K562 (cell line): ENCODE data around the gene TMEM92. TPM values are rescaled to one million over a fixed set of nuclear protein-coding genes. Genes with fewer than 3 reads are reported as not detected.

Experiments used
- ATAC-seq: fragments of 200-7000 bp; cut with Tn5 transposase; 3 replicates; pipeline ENCODE4 v1.9.1; 2020; ENCODE audit warnings: moderate library complexity
- BruUV-seq: library from RNA; stranded (reverse); fragments of 400-500 nt; replicated peaks from 2 replicates; lab custom pipeline; 2021; lab: Mats Ljungman, UMichigan
- CTCF ChIA-PET: fragments of 300-600 bp; formaldehyde crosslinking; extraction: SDS; loops from one replicate; lab custom pipeline; 2021; ENCODE audit warnings: low intra/inter-chr PET ratio; lab: Yijun Ruan, JAX
- POLR2A ChIA-PET: fragments of 300-600, 350-650 bp; sonication (Branson Sonifier 250); formaldehyde crosslinking; extraction: SDS; loops from one replicate; lab custom pipeline; 2021; ENCODE audit warnings: antibody characterized with exemption, inconsistent platforms; lab: Yijun Ruan, JAX
- DNase-seq, 4 experiments: peaks; one replicate each; pipeline versions ENCODE4 v3.0.0 to v3.0.0-alpha.2; 2011 to 2018; ENCODE audit warnings: low spot score in 3 of 4, mixed read lengths in 3 of 4; ENCODE audit errors: extremely low read depth in 1 of 4
- FAIRE-seq: peaks from 2 replicates; lab custom pipeline; 2011; peaks lifted over from hg19 to GRCh38; lab: Jason Lieb, UNC
- H2AFZ ChIP-seq: 2 replicates; pipeline ENCODE4 v1.6.0; 2011; ENCODE audit warnings: low read depth, low read length, control low read depth, inconsistent platforms
- H3K27ac ChIP-seq: fragments of 200-600 bp; 3 replicates; pipeline ENCODE4 v1.8.0; 2011; ENCODE audit warnings: low read depth, mild to moderate bottlenecking, control low read depth, inconsistent platforms, low read length, moderate library complexity, mixed read lengths; ENCODE audit errors: extremely low read depth
- H3K27me3 ChIP-seq, 2 experiments: fragments of 300-600 bp in 1 of 2; 2 replicates in 1 of 2; 3 replicates in 1 of 2; pipeline versions ENCODE4 v1.6.0 to v1.8.0; 2011; ENCODE audit warnings: inconsistent platforms in 2 of 2, low read length in 2 of 2, mild to moderate bottlenecking in 1 of 2, mixed read lengths in 1 of 2, moderate library complexity in 1 of 2; ENCODE audit not compliant: control insufficient read depth in 2 of 2, insufficient read depth in 2 of 2
- H3K36me3 ChIP-seq: fragments of 300-600 bp; 3 replicates; pipeline ENCODE4 v1.8.0; 2011; ENCODE audit warnings: mild to moderate bottlenecking, low read length, inconsistent platforms; ENCODE audit not compliant: control insufficient read depth, insufficient read depth
- H3K4me1 ChIP-seq, 2 experiments: fragments of 200-600 bp in 1 of 2; replicated peaks in 1 of 2; 2 replicates in 1 of 2; 3 replicates in 1 of 2; pipeline versions ENCODE4 v1.5.1 to v1.8.0; 2011; ENCODE audit warnings: inconsistent platforms in 2 of 2, low read length in 2 of 2, mild to moderate bottlenecking in 1 of 2, mixed read lengths in 1 of 2, moderate library complexity in 1 of 2; ENCODE audit not compliant: control insufficient read depth in 2 of 2, insufficient read depth in 2 of 2
- H3K4me2 ChIP-seq: 2 replicates; pipeline ENCODE4 v1.6.1; 2011; ENCODE audit warnings: low read length, control low read depth, inconsistent platforms, mixed read lengths; ENCODE audit not compliant: insufficient read depth
- H3K4me3 ChIP-seq: fragments of 200-600 bp; sonication (generic), shearing (Covaris generic); 2 replicates; pipeline ENCODE4 v1.5.1; 2016; ENCODE audit warnings: control low read depth, inconsistent platforms
- H3K79me2 ChIP-seq: fragments of 200-600 bp; 3 replicates; pipeline ENCODE4 v1.8.0; 2011; ENCODE audit warnings: low read length, inconsistent platforms; ENCODE audit not compliant: control insufficient read depth, insufficient read depth
- H3K9ac ChIP-seq, 2 experiments: 2 replicates each; pipeline versions ENCODE4 v1.6.0 to v1.6.1; 2011; ENCODE audit warnings: low read depth in 2 of 2, low read length in 2 of 2, control low read depth in 1 of 2, inconsistent platforms in 1 of 2, mild to moderate bottlenecking in 1 of 2, mixed read lengths in 1 of 2; ENCODE audit not compliant: insufficient read depth in 1 of 2
- H3K9me1 ChIP-seq: one replicate; pipeline ENCODE4 v1.6.0; 2011; ENCODE audit warnings: inconsistent platforms, mild to moderate bottlenecking, low read length, moderate library complexity; ENCODE audit not compliant: control insufficient read depth, insufficient read depth
- H3K9me3 ChIP-seq: replicated peaks from 2 replicates; pipeline ENCODE4 v1.5.1; 2011; ENCODE audit warnings: low read depth, low read length, inconsistent platforms; ENCODE audit not compliant: control insufficient read depth, insufficient read depth
- H4K20me1 ChIP-seq: replicated peaks from 2 replicates; pipeline ENCODE4 v1.6.1; 2011; ENCODE audit warnings: low read length, inconsistent platforms, mixed read lengths; ENCODE audit not compliant: control insufficient read depth, insufficient read depth
- ATF1 ChIP-seq, 2 experiments: fragments of 450-650 bp in 1 of 2; IDR thresholded peaks; 2 replicates each; pipeline ENCODE4 v1.6.1; 2016; ENCODE audit warnings: missing compliant biosample characterization in 1 of 2, missing genetic modification characterization in 1 of 2
- BCL6 ChIP-seq: fragments of 250-450 bp; sonication (Bioruptor Pico); IDR thresholded peaks from 2 replicates; pipeline ENCODE4 v1.4.0; 2020
- BRF1 ChIP-seq: IDR thresholded peaks from 3 replicates; pipeline ENCODE4 v1.6.1; 2011; ENCODE audit warnings: borderline replicate concordance, mild to moderate bottlenecking; ENCODE audit not compliant: insufficient read length; ENCODE audit errors: extremely low read depth
- MCM3 ChIP-seq: fragments of 450-650 bp; IDR thresholded peaks from 2 replicates; pipeline ENCODE4 v1.6.1; 2016
- MEIS2 ChIP-seq: fragments of 450-650 bp; IDR thresholded peaks from 2 replicates; pipeline ENCODE4 v1.6.1; 2014; ENCODE audit warnings: mild to moderate bottlenecking; ENCODE audit not compliant: partially characterized antibody
- PKNOX1 ChIP-seq: fragments of 450-650 bp; IDR thresholded peaks from 2 replicates; pipeline ENCODE4 v1.6.1; 2016
- ZNF79 ChIP-seq: fragments of 250-450 bp; sonication (Bioruptor Pico); IDR thresholded peaks from 2 replicates; pipeline ENCODE4 v1.4.0; 2020; ENCODE audit warnings: low read depth, mild to moderate bottlenecking, moderate library complexity
- WGBS: fragments of 100-300 bp; shearing (Covaris generic); methylation state at CpG from one replicate; pipeline ENCODE4 v1.1.6; 2016; ENCODE audit warnings: low coverage, mixed read lengths; ENCODE audit not compliant: insufficient coverage; ENCODE audit errors: missing lambda C conversion rate; 5-methylcytosine and 5-hydroxymethylcytosine counted together
- in situ Hi-C: fragments of 300-500 bp; cut with MboI; formaldehyde crosslinking; loops from 4 replicates; pipeline ENCODE4 v1.15.0; 2018; ENCODE audit warnings: inconsistent platforms, mixed read lengths
- intact Hi-C: fragments of 100-400 bp; cut with micrococcal nuclease; formaldehyde crosslinking; loops from 2 replicates; pipeline ENCODE4 v1.14.2; 2022
- polyA plus RNA-seq, 8 experiments: library from polyadenylated mRNA; depleted of rRNA in 4 of 8; stranded (reverse) in 5 of 8; unstranded in 3 of 8; fragments of >200 nt; fragmentation: Nextera tagmentation in 2 of 8; fragmentation: Illumina TruSeq in 1 of 8; extraction: Ambion mirVana in 2 of 8; extraction: Trizol in 1 of 8; gene quantifications; 2 replicates each; pipeline versions ENCODE4 v1.2.1 to v1.2.3, GENCODE V29; 2011 to 2014; ENCODE audit warnings: inconsistent platforms in 1 of 8, missing spikeins in 1 of 8
- total RNA-seq, 7 experiments: library from RNA; depleted of rRNA in 6 of 7; stranded (reverse); fragments of >200 nt in 6 of 7; fragmentation: Illumina TruSeq in 2 of 7; extraction: Trizol in 2 of 7; gene quantifications; 2 replicates each; pipeline versions ENCODE4 v1.2.1 to v1.2.3, GENCODE V29; 2011 to 2021; ENCODE audit warnings: low replicate concordance in 1 of 7
- TF ChIP-seq, protein P1 (sequence below), 2 experiments: IDR thresholded peaks in 1 of 2; conservative IDR thresholded peaks in 1 of 2; 2 replicates each; pipeline ENCODE4 v1.6.1; 2016; ENCODE audit warnings: low read depth in 2 of 2, mild to moderate bottlenecking in 1 of 2, missing compliant biosample characterization in 1 of 2, missing genetic modification characterization in 1 of 2, moderate library complexity in 1 of 2

Gene TMEM92
- total and polyA plus RNA-seq, 9 of the 15 experiments (the other 6 are each of a cell fraction or from before 2014, with no cell fraction given): 0.14 to 2.1 (median 0.40) TPM

DNA sequence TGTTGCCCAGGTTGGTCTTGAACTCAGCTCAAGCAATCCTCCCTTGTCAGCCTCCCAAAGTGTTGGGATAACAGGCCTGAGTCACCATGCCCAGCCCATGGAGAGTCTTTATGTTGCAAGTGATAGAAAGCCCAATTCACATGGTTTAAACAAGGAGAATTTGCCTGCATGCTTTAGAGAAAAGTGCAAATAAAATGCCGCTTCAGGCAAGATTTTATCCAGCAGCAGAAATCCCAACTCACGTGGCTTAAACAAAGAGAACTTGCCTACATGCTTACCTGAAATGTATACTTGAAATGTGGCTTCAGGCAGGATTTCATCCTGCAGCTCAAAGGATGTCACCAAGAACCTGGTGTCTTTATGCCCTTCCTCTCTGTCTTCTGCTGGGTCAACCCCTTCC lies 42.9 kb downstream of the TMEM92 start:
- Histone ChIP-seq H2AFZ (no peak overlapping the region), H3K79me2 (no peaks in the 10 kb centered on the region), H3K27ac (no peak overlapping the region), H3K36me3 (no peaks in the 10 kb centered on the region), H3K9me3 (no peaks in the 10 kb centered on the region), H3K9me1 (no peaks in the 10 kb centered on the region), H3K4me1 (no peaks in the 10 kb centered on the region; a peak in 1 of 5 replicates), H3K9ac (no peak overlapping the region), H4K20me1 (no peaks in the 10 kb centered on the region), H3K4me3 (no peak overlapping the region), H3K4me2 (no peak overlapping the region), H3K27me3 (peaks cover 16 to 39% of the 10 kb centered on the region in 2 experiments; a peak in 4 of 5 replicates)
- POLR2A ChIA-PET: interaction anchor here (0.9 to 1.4 kb wide), 3 partner anchors 8 to 116 kb away, joined by 3 to 4 read pairs (median 4); no protein-coding TSS in a partner anchor
- ATAC-seq (no peak), FAIRE-seq (no peak), DNase-seq (no peak)
- CTCF ChIA-PET: no interaction called here
- in situ Hi-C loops: no loop called here
- intact Hi-C loops: no loop called here
- 34% methylated on average over 2 of the region's 2 CpGs for WGBS
- TF ChIP-seq MCM3 (no peak), ZNF79 (CRISPR knock-in tag) (no peak), BRF1 (no peak)
- no TSS peak for BruUV-seq

GRCh38 chr17:50318501-50319285 lies 44.4 kb downstream of the TMEM92 start:
- in situ Hi-C loops (no loop called here), intact Hi-C loops (no loop called here)
- TF ChIP-seq BCL6 (no peak), MEIS2 (peak; percentile 64), PKNOX1 (peak; percentile 61), ATF1 (CRISPR knock-in tag; IDR thresholded peaks at IDR 0.05) (no peak), ATF1 (tag; IDR thresholded peaks at IDR 0.05) (no peak)
- TF ChIP-seq, protein P1, sequence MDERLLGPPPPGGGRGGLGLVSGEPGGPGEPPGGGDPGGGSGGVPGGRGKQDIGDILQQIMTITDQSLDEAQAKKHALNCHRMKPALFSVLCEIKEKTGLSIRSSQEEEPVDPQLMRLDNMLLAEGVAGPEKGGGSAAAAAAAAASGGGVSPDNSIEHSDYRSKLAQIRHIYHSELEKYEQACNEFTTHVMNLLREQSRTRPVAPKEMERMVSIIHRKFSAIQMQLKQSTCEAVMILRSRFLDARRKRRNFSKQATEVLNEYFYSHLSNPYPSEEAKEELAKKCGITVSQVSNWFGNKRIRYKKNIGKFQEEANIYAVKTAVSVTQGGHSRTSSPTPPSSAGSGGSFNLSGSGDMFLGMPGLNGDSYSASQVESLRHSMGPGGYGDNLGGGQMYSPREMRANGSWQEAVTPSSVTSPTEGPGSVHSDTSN (CRISPR knock-in tag; IDR thresholded peaks at IDR 0.05; ENCODE audit: low read depth): no peak
- TF ChIP-seq, protein P1 (tag; conservative IDR thresholded peaks at IDR 0.05; ENCODE audit: low read depth): peak; percentile 76
- Histone ChIP-seq H3K79me2 (no peaks in the 10 kb centered on the region), H4K20me1 (no peaks in the 10 kb centered on the region), H3K27ac (no peak overlapping the region), H3K9me3 (no peaks in the 10 kb centered on the region), H2AFZ (peak overlapping the region; percentile 75), H3K4me2 (no peak overlapping the region), H3K36me3 (no peaks in the 10 kb centered on the region), H3K9me1 (no peaks in the 10 kb centered on the region), H3K4me1 (no peaks in the 10 kb centered on the region; a peak in 1 of 5 replicates), H3K4me3 (no peak overlapping the region), H3K27me3 (peaks cover 16 to 24% of the 10 kb centered on the region in 2 experiments; a peak in 4 of 5 replicates), H3K9ac (no peak overlapping the region; a peak in 1 of 4 replicates)
- CTCF ChIA-PET: no interaction called here
- no TSS peak for BruUV-seq
- no peak for FAIRE-seq
- peak; percentile 52 for ATAC-seq
- 21% methylated on average over 10 of the region's 10 CpGs for WGBS
- POLR2A ChIA-PET: interaction anchor here (0.6 to 1.4 kb wide), 2 partner anchors 98 to 165 kb away, joined by 4 read pairs; no protein-coding TSS in a partner anchor
- DNase-seq: peak in 1 of 4 experiments; percentile 20
